ENCODE results near the gene GLT1D1.

DNA sequence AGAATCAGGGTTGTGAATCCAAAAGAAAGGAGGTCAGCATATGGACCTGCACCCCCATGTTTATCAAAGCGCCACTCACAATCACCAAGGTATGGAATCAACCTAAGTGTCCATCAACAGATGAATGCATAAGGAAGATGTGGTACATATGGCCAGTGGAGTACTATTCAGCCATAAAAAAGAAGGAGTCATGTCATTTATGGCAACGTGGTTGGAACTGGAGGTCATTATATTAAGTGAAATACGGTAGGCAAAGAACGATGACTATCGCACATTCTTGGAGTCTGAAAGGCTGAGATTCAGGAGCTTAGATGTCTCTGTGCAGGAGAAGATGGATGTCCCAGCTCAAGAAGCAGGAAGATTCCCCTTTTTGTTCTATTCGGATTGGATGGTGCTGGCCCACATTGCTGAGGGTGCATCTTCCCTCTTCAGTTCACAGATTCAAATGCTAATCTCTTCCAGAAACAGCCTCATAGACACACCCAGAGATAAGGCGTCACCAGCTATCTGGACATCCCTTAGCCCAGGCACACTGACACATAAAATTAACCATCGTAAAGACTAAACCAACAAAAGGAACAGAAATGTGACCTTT lies 108.1 kb downstream of the GLT1D1 start:
- no peak for TF ChIP-seq EZH2 (IDR thresholded peaks at IDR 0.05)
- TF ChIP-seq, protein P1, sequence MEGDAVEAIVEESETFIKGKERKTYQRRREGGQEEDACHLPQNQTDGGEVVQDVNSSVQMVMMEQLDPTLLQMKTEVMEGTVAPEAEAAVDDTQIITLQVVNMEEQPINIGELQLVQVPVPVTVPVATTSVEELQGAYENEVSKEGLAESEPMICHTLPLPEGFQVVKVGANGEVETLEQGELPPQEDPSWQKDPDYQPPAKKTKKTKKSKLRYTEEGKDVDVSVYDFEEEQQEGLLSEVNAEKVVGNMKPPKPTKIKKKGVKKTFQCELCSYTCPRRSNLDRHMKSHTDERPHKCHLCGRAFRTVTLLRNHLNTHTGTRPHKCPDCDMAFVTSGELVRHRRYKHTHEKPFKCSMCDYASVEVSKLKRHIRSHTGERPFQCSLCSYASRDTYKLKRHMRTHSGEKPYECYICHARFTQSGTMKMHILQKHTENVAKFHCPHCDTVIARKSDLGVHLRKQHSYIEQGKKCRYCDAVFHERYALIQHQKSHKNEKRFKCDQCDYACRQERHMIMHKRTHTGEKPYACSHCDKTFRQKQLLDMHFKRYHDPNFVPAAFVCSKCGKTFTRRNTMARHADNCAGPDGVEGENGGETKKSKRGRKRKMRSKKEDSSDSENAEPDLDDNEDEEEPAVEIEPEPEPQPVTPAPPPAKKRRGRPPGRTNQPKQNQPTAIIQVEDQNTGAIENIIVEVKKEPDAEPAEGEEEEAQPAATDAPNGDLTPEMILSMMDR (IDR thresholded peaks at IDR 0.05 in 2 of 3, conservative IDR thresholded peaks at IDR 0.05 in 1 of 3; ENCODE audit: borderline replicate concordance in 1 of 3, insufficient read depth in 1 of 3, low read depth in 2 of 3, low read length in 2 of 3) = no peak
- no peak for TF ChIP-seq RAD21 (IDR thresholded peaks at IDR 0.05; ENCODE audit: low read depth)
- TF ChIP-seq, protein P2, sequence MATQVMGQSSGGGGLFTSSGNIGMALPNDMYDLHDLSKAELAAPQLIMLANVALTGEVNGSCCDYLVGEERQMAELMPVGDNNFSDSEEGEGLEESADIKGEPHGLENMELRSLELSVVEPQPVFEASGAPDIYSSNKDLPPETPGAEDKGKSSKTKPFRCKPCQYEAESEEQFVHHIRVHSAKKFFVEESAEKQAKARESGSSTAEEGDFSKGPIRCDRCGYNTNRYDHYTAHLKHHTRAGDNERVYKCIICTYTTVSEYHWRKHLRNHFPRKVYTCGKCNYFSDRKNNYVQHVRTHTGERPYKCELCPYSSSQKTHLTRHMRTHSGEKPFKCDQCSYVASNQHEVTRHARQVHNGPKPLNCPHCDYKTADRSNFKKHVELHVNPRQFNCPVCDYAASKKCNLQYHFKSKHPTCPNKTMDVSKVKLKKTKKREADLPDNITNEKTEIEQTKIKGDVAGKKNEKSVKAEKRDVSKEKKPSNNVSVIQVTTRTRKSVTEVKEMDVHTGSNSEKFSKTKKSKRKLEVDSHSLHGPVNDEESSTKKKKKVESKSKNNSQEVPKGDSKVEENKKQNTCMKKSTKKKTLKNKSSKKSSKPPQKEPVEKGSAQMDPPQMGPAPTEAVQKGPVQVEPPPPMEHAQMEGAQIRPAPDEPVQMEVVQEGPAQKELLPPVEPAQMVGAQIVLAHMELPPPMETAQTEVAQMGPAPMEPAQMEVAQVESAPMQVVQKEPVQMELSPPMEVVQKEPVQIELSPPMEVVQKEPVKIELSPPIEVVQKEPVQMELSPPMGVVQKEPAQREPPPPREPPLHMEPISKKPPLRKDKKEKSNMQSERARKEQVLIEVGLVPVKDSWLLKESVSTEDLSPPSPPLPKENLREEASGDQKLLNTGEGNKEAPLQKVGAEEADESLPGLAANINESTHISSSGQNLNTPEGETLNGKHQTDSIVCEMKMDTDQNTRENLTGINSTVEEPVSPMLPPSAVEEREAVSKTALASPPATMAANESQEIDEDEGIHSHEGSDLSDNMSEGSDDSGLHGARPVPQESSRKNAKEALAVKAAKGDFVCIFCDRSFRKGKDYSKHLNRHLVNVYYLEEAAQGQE (IDR thresholded peaks at IDR 0.05; ENCODE audit: low read depth) = no peak
- TF ChIP-seq CEBPB (IDR thresholded peaks at IDR 0.05; ENCODE audit: low read depth) = no peak
- TF ChIP-seq POLR2AphosphoS5 (IDR thresholded peaks at IDR 0.05; ENCODE audit: low read depth, low read length) = no peak
- no peak for TF ChIP-seq POLR2A (IDR thresholded peaks at IDR 0.05; ENCODE audit: borderline replicate concordance, extremely low read depth, insufficient read depth, insufficient read length)
- TF ChIP-seq SP1 (IDR thresholded peaks at IDR 0.05; ENCODE audit: low read depth) = no peak
- TF ChIP-seq, protein P3, sequence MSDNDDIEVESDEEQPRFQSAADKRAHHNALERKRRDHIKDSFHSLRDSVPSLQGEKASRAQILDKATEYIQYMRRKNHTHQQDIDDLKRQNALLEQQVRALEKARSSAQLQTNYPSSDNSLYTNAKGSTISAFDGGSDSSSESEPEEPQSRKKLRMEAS (IDR thresholded peaks at IDR 0.05) = no peak
